ENCODE results near the gene NKX2-3.

Gene NKX2-3

DNA sequence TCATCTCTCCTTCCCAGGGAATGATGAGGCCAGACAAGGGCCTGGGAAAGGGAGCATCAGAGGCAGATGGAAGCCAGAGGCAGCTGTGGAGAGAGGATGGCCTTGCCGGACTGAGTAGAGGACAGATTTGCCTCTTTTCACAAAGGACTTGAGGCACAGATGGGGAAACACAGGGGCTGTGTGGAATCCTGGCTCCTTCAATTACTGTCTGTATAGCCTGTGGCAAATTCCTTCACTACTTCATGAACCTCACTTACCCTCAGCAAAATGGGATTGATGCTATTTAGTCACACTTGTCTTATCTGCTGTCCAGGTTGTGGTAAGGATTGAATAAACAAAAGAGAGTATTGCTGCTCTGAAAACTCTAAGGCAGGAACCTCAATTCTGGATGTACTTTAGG lies 47.2 kb downstream of the NKX2-3 start:
- no peak for DNase-seq (ENCODE audit: low read depth, low spot score)

DNA sequence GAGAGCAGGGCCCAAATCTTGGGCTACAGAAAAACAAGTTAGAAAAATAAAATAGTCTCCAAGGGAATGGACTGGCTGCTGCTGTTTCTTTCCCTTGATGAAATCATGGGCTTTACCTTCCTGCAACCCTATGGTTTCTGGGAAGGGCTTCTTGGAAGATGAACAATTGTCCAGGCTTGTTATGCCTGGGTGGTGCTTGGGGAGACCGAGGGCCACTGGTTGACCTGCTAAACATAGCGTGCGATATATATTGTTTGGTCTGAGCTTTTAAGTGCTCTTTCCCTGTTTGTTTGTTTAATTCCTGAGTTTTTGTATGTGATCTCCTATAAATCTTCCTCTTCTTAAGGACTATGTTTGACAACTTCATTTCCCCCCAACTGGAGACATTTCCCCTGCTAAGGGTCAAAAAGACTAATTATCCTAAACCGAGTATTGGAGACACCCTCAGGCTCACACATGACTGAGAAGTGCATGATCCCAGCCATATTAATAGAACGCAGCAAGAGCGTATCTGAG lies 49.6 kb downstream of the NKX2-3 start:
- no peak for DNase-seq (ENCODE audit: low read depth, low spot score)

DNA sequence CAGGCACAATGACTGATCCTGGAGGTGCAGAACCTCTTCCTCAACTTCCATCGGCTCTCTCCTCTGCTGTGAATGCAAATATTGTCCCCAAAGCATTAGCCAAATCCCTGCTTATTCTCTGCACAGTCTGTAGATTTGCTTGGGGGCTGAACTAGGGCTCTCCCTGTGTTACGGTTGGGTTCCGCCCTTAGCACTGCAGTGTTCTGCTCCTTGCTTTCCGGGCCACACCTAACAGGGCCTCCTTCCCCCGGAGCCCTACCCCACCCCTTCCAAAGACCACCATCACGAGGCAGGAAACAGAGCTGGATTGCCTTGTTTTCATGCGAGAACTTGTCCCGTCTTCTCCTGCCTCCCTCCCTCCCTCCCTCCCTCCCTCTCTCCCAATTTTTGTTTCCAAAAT lies 50.9 kb downstream of the NKX2-3 start:
- DNase-seq (ENCODE audit: low read depth, low spot score), result no peak

Data from activated CD4-positive, CD25-positive, alpha-beta regulatory T cell treated with anti-CD3 and anti-CD28 coated beads, Interleukin-2, amount 50 U/mL, for 16 hours (primary cell).